K562 (cell line): ENCODE measurements around the gene ABHD3. TPM values are rescaled to one million over a fixed set of nuclear protein-coding genes. Genes with fewer than 3 reads are reported as not detected.
A peak's percentile ranks its signal among the peaks of the same experiment; 100 is the strongest.

ENCODE experiments used
- ARID2 ChIP-seq: fragments of 450-650 bp; IDR thresholded peaks from 2 replicates; pipeline ENCODE4 v1.6.1; 2017; ENCODE audit warnings: antibody characterized with exemption, mild to moderate bottlenecking
- BMI1 ChIP-seq: fragments of 150-350 bp; IDR thresholded peaks from 2 replicates; pipeline ENCODE4 v1.6.1; 2014; ENCODE audit warnings: low read length
- CSDE1 ChIP-seq, 2 experiments: fragments of 450-650 bp; IDR thresholded peaks; 2 replicates each; pipeline ENCODE4 v1.6.1; 2016; ENCODE audit warnings: mild to moderate bottlenecking in 1 of 2
- FOXK2 ChIP-seq, 2 experiments: fragments of 450-650 bp; IDR thresholded peaks in 1 of 2; conservative IDR thresholded peaks in 1 of 2; 2 replicates each; pipeline ENCODE4 v1.6.1; 2016; ENCODE audit warnings: low read depth in 2 of 2, mild to moderate bottlenecking in 1 of 2
- GTF2F1 ChIP-seq: IDR thresholded peaks from 2 replicates; pipeline ENCODE4 v1.6.1; 2011; ENCODE audit warnings: low read depth, low read length, improper control_type of control experiment
- JUND ChIP-seq, 2 experiments: IDR thresholded peaks; 2 replicates in 1 of 2; 3 replicates in 1 of 2; pipeline ENCODE4 v1.6.1; 2011; ENCODE audit warnings: borderline replicate concordance in 2 of 2, low read depth in 2 of 2, low read length in 2 of 2, improper control_type of control experiment in 1 of 2, missing biosample characterization in 1 of 2, missing genetic modification characterization in 1 of 2, missing genetic modification reagents in 1 of 2
- KLF1 ChIP-seq: fragments of 450-650 bp; IDR thresholded peaks from 2 replicates; pipeline ENCODE4 v1.6.1; 2016; ENCODE audit warnings: missing genetic modification characterization, missing compliant biosample characterization
- MCM7 ChIP-seq, 2 experiments: fragments of 450-650 bp; IDR thresholded peaks; 2 replicates each; pipeline ENCODE4 v1.6.1; 2016 to 2018
- NFRKB ChIP-seq: fragments of 450-650 bp; IDR thresholded peaks from 2 replicates; pipeline ENCODE4 v1.6.1; 2016; ENCODE audit warnings: low read depth
- PML ChIP-seq: IDR thresholded peaks from 2 replicates; pipeline ENCODE4 v1.6.1; 2012; ENCODE audit warnings: low read length, inconsistent platforms
- RBBP5 ChIP-seq: fragments of 200-600 bp; sonication (generic); IDR thresholded peaks from 2 replicates; pipeline ENCODE4 v1.6.1; 2012; ENCODE audit warnings: borderline replicate concordance, mild to moderate bottlenecking, low read length, control low read depth, inconsistent platforms; ENCODE audit not compliant: insufficient read depth, poor library complexity, severe bottlenecking
- RBM22 ChIP-seq: fragments of 200-400 bp; formaldehyde crosslinking; IDR thresholded peaks from 2 replicates; pipeline ENCODE4 v1.6.1; 2018; ENCODE audit warnings: low read length, low read depth; ENCODE audit not compliant: poor library complexity, severe bottlenecking
- RCOR1 ChIP-seq, 2 experiments: IDR thresholded peaks; 2 replicates each; pipeline ENCODE4 v1.6.1; 2012; ENCODE audit warnings: low read depth in 2 of 2, low read length in 2 of 2, borderline replicate concordance in 1 of 2, improper control_type of control experiment in 1 of 2
- TCF7L2 ChIP-seq: fragments of 150-350 bp; IDR thresholded peaks from 2 replicates; pipeline ENCODE4 v1.6.1; 2016; ENCODE audit warnings: low read depth, mild to moderate bottlenecking, low read length, moderate library complexity
- TCFL5 ChIP-seq: fragments of 250-450 bp; sonication (Bioruptor Pico); conservative IDR thresholded peaks from 2 replicates; pipeline ENCODE4 v1.6.1; 2021; ENCODE audit warnings: mild to moderate bottlenecking, moderate library complexity, matching md5 sums
- TEAD4 ChIP-seq, 2 experiments: sonication (generic) in 1 of 2; formaldehyde crosslinking in 1 of 2; IDR thresholded peaks; 2 replicates each; pipeline versions ENCODE4 v1.6.1 to v1.8.0; 2012 to 2022; ENCODE audit warnings: borderline replicate concordance in 1 of 2, inconsistent platforms in 1 of 2, low read length in 1 of 2, mild to moderate bottlenecking in 1 of 2, missing genetic modification reagents in 1 of 2
- TOE1 ChIP-seq, 2 experiments: fragments of 450-650 bp in 1 of 2; sonication (generic) in 1 of 2; formaldehyde crosslinking in 1 of 2; IDR thresholded peaks; 2 replicates each; pipeline versions ENCODE4 v1.7.1 to v1.8.0; 2016 to 2022; ENCODE audit warnings: borderline replicate concordance in 2 of 2, mild to moderate bottlenecking in 2 of 2, antibody characterized with exemption in 1 of 2, inconsistent platforms in 1 of 2, low read depth in 1 of 2, missing genetic modification reagents in 1 of 2, moderate library complexity in 1 of 2
- TRIM24 ChIP-seq, 2 experiments: fragments of 450-650 bp; IDR thresholded peaks; 2 replicates each; pipeline ENCODE4 v1.6.1; 2016
- ZFP1 ChIP-seq: fragments of 450-650 bp; formaldehyde crosslinking; IDR thresholded peaks from 2 replicates; pipeline ENCODE4 v1.4.0; 2020; ENCODE audit warnings: mild to moderate bottlenecking, mixed read lengths
- ZNF444 ChIP-seq: fragments of 250-450 bp; sonication (Bioruptor Pico); IDR thresholded peaks from 2 replicates; pipeline ENCODE4 v1.4.0; 2020; ENCODE audit warnings: mild to moderate bottlenecking, moderate library complexity
- ZNF518B ChIP-seq: fragments of 250-450 bp; sonication (Bioruptor Pico); IDR thresholded peaks from 2 replicates; pipeline ENCODE4 v1.5.0; 2021; ENCODE audit warnings: mild to moderate bottlenecking, moderate library complexity
- ZNF586 ChIP-seq: fragments of 450-650 bp; formaldehyde crosslinking; conservative IDR thresholded peaks from 2 replicates; pipeline ENCODE4 v1.4.0; 2020; ENCODE audit warnings: mild to moderate bottlenecking, moderate library complexity
- polyA plus RNA-seq, 8 experiments: library from polyadenylated mRNA; depleted of rRNA in 4 of 8; stranded (reverse) in 5 of 8; unstranded in 3 of 8; fragments of >200 nt; fragmentation: Nextera tagmentation in 2 of 8; fragmentation: Illumina TruSeq in 1 of 8; extraction: Ambion mirVana in 2 of 8; extraction: Trizol in 1 of 8; gene quantifications; 2 replicates each; pipeline versions ENCODE4 v1.2.1 to v1.2.3, GENCODE V29; 2011 to 2014; ENCODE audit warnings: inconsistent platforms in 1 of 8, missing spikeins in 1 of 8
- total RNA-seq, 7 experiments: library from RNA; depleted of rRNA in 6 of 7; stranded (reverse); fragments of >200 nt in 6 of 7; fragmentation: Illumina TruSeq in 2 of 7; extraction: Trizol in 2 of 7; gene quantifications; 2 replicates each; pipeline versions ENCODE4 v1.2.1 to v1.2.3, GENCODE V29; 2011 to 2021; ENCODE audit warnings: low replicate concordance in 1 of 7
- TF ChIP-seq, protein P1 (sequence below): fragments of 450-650 bp; IDR thresholded peaks from 2 replicates; pipeline ENCODE4 v1.6.1; 2014; ENCODE audit warnings: low read depth, mild to moderate bottlenecking, moderate library complexity, borderline replicate concordance
- TF ChIP-seq, protein P2 (sequence below): sonication (generic); formaldehyde crosslinking; IDR thresholded peaks from 2 replicates; pipeline ENCODE4 v1.8.0; 2022; ENCODE audit warnings: mild to moderate bottlenecking, missing genetic modification reagents

Gene ABHD3
- total and polyA plus RNA-seq, 9 of the 15 experiments (the other 6 are each of a cell fraction or from before 2014, with no cell fraction given), result 6.3 to 38.8 (median 19.4) TPM

DNA sequence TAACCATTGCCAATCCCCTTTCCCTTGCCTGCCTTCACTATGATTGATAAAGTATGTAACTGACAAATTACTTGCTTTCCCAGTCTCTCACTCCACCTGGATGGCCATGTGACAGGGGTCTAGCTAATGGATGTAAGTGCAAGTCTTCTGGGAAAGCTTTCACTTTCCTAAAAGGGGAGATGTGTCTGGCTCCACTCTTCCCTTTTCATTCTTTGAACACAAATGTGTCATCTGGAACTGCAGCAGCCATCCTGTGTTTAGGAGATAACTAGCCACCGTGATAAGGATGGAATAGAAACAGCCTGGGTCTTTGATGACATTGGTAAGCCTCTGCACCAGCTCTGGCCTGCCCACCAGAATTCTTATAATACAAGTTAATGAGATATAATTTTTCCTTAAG lies 54.3 kb downstream of the ABHD3 start (continued):
- TF ChIP-seq RBM22, result no peak
- no peak for TF ChIP-seq ZFP1 (CRISPR knock-in tag)
- TF ChIP-seq NFRKB, result no peak
- TF ChIP-seq ZNF518B (CRISPR knock-in tag), result no peak
- TF ChIP-seq BMI1, result no peak
- no peak for TF ChIP-seq PML
- peak in 1 of 2 experiments; percentile 47; a peak in 1 of 4 replicates for TF ChIP-seq TRIM24 (IDR thresholded peaks at IDR 0.05)
- peak; percentile 73 for TF ChIP-seq TEAD4 (IDR thresholded peaks at IDR 0.05; ENCODE audit: low read length)
- TF ChIP-seq TEAD4 (CRISPR knock-in tag; IDR thresholded peaks at IDR 0.05; ENCODE audit: borderline replicate concordance), result no peak
- TF ChIP-seq, protein P1, sequence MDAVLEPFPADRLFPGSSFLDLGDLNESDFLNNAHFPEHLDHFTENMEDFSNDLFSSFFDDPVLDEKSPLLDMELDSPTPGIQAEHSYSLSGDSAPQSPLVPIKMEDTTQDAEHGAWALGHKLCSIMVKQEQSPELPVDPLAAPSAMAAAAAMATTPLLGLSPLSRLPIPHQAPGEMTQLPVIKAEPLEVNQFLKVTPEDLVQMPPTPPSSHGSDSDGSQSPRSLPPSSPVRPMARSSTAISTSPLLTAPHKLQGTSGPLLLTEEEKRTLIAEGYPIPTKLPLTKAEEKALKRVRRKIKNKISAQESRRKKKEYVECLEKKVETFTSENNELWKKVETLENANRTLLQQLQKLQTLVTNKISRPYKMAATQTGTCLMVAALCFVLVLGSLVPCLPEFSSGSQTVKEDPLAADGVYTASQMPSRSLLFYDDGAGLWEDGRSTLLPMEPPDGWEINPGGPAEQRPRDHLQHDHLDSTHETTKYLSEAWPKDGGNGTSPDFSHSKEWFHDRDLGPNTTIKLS, result no peak
- TF ChIP-seq TCF7L2, result no peak
- no peak for TF ChIP-seq ZNF444 (CRISPR knock-in tag)
- TF ChIP-seq TCFL5 (CRISPR knock-in tag), result no peak
- TF ChIP-seq TOE1 (IDR thresholded peaks at IDR 0.05; ENCODE audit: borderline replicate concordance), result no peak
- TF ChIP-seq TOE1 (CRISPR knock-in tag; IDR thresholded peaks at IDR 0.05; ENCODE audit: borderline replicate concordance, low read depth), result no peak
- no peak for TF ChIP-seq RBBP5
- no peak for TF ChIP-seq MCM7 (IDR thresholded peaks at IDR 0.05)
- peak; percentile 33; the same call in 1 of the 2 replicates for TF ChIP-seq JUND (IDR thresholded peaks at IDR 0.05; ENCODE audit: borderline replicate concordance, low read depth, low read length)
- TF ChIP-seq JUND (tag; IDR thresholded peaks at IDR 0.05; ENCODE audit: borderline replicate concordance, low read depth, low read length), result peak; percentile 22; the same call in 1 of the 3 replicates
- TF ChIP-seq CSDE1 (IDR thresholded peaks at IDR 0.05), result no peak
- no peak for TF ChIP-seq KLF1 (tag)
- TF ChIP-seq GTF2F1, result no peak
- no peak for TF ChIP-seq ZNF586 (CRISPR knock-in tag)
- TF ChIP-seq ARID2, result no peak
- peak in 1 of 2 experiments; percentile 78; a peak in 2 of 4 replicates for TF ChIP-seq RCOR1 (IDR thresholded peaks at IDR 0.05; ENCODE audit: borderline replicate concordance in 1 of 2, low read depth in 2 of 2, low read length in 2 of 2)
- TF ChIP-seq, protein P2, sequence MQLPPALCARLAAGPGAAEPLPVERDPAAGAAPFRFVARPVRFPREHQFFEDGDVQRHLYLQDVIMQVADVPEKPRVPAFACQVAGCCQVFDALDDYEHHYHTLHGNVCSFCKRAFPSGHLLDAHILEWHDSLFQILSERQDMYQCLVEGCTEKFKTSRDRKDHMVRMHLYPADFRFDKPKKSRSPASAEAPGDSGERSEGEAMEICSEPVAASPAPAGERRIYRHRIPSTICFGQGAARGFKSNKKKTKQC (CRISPR knock-in tag), result no peak
- no peak for TF ChIP-seq FOXK2 (conservative IDR thresholded peaks at IDR 0.05 in 1 of 2, IDR thresholded peaks at IDR 0.05 in 1 of 2; ENCODE audit: low read depth in 2 of 2)
